ENCODE data around the gene ZNF165.

The ZNF165 gene

DNA sequence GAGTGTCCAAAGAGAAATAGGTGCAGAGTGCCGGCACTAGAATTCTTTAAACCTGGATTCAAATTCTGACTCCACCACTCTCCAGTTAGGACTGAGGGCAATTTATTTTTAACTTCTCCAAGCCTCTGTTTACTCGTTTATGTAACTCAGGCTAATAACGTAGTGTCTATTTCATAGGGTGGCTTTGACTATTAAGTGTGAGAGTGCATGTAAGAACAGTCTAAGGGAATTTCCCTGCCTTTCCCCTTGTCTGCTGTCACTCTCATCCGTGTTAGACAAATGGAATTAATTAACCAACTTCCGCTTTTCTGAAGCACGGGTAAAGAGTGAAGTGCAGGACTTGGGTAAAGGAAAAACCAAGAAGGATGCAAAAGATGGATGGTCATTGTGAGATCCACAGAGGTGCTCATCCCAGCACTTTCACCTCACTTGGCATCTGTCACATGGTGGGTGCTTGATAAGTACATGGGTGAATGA lies 57.2 kb downstream of the ZNF165 start:
- peaks cover 52% of the 10 kb centered on the region for H3K4me1 ChIP-seq (ENCODE audit: control insufficient read depth, low read length)
- peak overlapping the region; percentile 79 for H3K4me2 ChIP-seq (ENCODE audit: low read length)
- no peaks in the 10 kb centered on the region for H3K27me3 ChIP-seq (ENCODE audit: control insufficient read depth, low read length)
- peaks cover 7% of the 10 kb centered on the region; the same call in 1 of the 2 replicates for H4K20me1 ChIP-seq (ENCODE audit: control insufficient read depth, insufficient read depth, low read depth, low read length)
- peaks cover 59% of the 10 kb centered on the region for H3K79me2 ChIP-seq (ENCODE audit: control insufficient read depth, low read length)
- no peaks in the 10 kb centered on the region for H3K9me2 ChIP-seq (replicated peaks; ENCODE audit: control insufficient read depth, low read length)
- TF ChIP-seq EZH2phosphoT487 (IDR thresholded peaks at IDR 0.05; ENCODE audit: borderline replicate concordance, low read length) (no peak), CTCF (IDR thresholded peaks at IDR 0.05; ENCODE audit: low read depth, low read length, poor library complexity, severe bottlenecking) (no peak)
- peak overlapping the region; percentile 82 for H3K27ac ChIP-seq (ENCODE audit: low read depth, low read length)
- no peaks in the 10 kb centered on the region for H3K9me3 ChIP-seq (ENCODE audit: control insufficient read depth, insufficient read depth, low read length)
- peak overlapping the region; percentile 93 for H3K4me3 ChIP-seq (ENCODE audit: low read length)
- peaks cover 15% of the 10 kb centered on the region for H3F3A ChIP-seq (ENCODE audit: control insufficient read depth, insufficient read depth)
- peaks cover 39% of the 10 kb centered on the region for H3K36me3 ChIP-seq (ENCODE audit: control insufficient read depth, low read length)
